IPS-NIHi7 (cell line): ENCODE results near the gene PHAX.
"Not testable (repeated sequence)": the region's sequence is repeated elsewhere in the genome, so short reads cannot be mapped to it uniquely, and the experiment has no call there.

Source experiments
- DNase-seq: peaks from one replicate; pipeline ENCODE4 v3.0.0; 2012; ENCODE audit warnings: mixed read lengths; ENCODE audit errors: extremely low spot score

PHAX gene

DNA sequence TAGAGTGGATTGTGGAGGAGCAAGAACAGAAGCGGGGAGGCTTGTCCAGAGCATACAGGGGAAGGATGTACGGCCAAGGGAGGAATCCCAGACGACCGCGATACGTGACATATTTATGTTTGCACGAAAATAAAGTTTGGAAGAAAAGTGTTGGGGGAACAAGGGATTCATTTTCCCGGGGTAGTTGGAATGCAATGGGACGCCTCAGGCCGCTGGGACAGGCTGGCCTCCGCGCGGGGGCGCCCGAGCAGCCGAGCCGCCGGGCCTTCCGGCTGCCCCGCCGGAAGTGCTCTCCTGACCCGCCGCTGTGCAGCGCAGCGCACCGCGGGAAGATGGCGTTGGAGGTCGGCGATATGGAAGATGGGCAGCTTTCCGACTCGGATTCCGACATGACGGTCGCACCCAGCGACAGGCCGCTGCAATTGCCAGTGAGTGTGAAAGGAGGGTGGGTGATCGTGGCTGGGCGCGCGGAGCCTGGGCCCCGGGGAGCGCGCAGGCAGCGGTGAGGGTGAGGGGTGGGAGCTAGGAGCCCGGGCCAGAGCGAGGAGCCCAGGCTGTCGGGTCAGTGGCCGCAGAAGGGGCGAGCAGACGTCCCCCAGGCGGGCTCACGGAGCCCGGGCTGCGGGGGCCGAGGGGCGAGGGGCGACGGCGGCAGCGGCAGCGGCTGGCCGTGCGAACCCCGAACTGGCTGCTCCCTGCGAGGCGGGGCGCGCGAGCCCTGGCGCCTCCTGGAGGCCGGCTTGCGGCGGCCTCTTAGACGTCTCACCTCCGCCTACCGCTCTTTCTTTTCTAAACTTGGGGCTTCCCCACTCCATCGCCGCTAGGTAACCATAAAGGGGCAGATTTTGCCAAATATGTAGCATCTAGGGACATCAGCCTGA is at the start of gene PHAX:
Gene PHAX, plus strand, starts transcription at position 317 of the 881 bp plus-strand sequence. Its CDS starts 16 bp downstream, at position 333.
- DNase-seq = peak; percentile 89

- DNase-seq = no peak
These were observed 48.1 kb upstream of the PHAX start for GRCh38 chr5:126552614-126553013.

- not testable (repeated sequence) for DNase-seq
These were observed 45.6 kb upstream of the PHAX start for GRCh38 chr5:126555101-126555500.

DNA sequence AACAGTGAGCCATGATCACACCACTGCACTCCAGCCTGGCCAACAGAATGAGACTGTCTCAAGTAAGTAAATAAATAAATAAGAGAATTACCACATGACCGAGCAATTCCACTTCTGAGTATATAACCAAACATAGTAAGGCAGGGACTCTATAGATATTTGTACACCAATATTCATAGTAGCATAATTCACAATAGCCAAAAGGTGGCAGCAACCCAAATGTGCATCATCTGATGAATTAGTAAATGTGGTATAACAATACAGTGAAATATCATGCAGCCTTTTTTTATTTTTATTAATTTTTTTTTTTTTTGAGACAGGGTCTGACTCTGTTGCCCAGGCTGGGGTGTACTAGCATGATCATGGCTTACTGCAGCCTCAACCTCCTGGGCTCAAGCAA is 38.8 kb upstream of the PHAX start:
- no peak for DNase-seq

DNA sequence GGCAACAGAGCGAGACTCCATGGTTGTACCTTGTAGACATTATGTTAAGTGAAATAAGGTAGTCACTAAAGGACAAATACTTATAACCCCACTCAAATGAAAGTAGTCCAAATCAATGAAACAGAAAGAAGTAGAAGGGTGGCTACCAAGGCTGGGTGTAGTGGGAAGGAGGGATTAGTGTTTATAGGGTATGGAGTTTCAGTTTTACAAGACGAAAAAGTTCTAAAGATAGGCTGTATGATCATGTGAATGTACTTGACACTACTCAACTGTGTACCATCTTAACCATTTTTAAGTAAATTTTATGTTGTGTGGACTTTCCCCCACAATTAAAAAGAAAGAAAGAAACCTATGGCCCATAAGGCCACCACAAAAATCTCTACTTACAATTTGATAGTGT is 37.9 kb upstream of the PHAX start:
- DNase-seq = no peak

- peak; percentile 13 for DNase-seq
These were observed 32.5 kb upstream of the PHAX start for GRCh38 chr5:126568206-126568755.

GRCh38 chr5:126575644-126576043 is 25.1 kb upstream of the PHAX start:
- DNase-seq = no peak

GRCh38 chr5:126576974-126577373 is 23.8 kb upstream of the PHAX start:
- DNase-seq = no peak

- no peak for DNase-seq
These were observed 23.3 kb upstream of the PHAX start for GRCh38 chr5:126577415-126577814.

- DNase-seq = no peak
These were observed 21.0 kb upstream of the PHAX start for GRCh38 chr5:126579716-126580115.

GRCh38 chr5:126583761-126584160 is 17.0 kb upstream of the PHAX start:
- DNase-seq = no peak

DNA sequence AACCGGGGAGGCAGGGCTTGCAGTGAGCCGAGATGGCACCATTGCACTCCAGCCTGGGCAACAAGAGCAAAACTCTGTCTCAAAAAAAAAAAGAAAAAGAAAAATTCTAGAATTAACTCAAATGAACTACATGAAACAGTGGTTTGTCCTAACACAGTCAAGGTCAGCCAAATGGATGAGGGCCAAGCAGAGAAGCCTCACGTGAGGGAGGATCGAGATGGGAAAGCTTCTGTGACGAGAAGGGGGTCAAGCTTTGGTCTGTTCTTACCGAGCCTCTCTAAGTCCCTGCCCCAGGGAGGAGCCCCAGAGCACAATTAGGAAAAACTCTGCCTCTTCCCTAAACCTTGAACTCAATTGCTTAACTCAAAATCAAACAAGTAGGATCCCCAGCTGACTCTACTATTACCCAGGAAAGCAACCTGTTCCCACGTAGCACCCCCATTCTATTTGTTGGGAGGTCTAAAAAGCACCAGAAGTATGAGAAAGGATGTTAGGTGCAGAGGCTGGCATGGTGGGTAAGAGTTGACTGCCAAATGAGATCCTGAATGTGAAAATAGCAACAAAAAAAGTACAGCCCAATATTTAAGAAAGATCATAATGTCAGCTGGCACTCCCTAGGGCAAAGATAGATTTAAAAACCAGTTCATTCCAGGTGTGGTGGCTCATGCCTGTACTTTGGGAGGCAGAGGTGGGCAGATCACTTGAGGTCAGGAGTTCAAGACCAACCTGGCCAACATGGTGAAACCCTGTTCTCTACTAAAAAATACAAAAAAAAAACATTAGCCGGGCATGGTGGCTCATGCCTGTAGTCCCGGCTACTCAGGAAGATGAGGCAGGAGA is 13.0 kb upstream of the PHAX start:
- no peak for DNase-seq

- DNase-seq = no peak
These were observed 11.0 kb upstream of the PHAX start for GRCh38 chr5:126589536-126590297.

DNA sequence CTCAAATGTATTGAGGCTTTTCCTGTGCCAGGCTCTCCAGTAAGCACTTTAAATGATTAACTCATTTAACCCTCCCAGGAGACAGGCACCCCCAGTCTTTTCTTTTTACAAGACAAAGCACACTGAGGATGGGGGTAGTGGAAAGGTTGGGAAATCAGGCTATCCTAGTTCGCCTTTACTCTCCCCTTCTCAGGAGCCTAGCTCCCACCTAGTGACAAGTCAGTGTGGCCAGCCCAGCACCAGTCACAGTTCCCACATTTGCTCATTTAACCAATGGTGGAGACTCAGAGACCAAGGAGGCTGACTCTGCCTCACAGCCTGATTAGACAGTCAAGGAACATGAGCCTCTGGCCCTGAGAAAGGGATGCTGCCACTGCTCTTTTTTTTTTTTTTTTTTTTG is 9.2 kb upstream of the PHAX start:
- peak; percentile 50 for DNase-seq

DNA sequence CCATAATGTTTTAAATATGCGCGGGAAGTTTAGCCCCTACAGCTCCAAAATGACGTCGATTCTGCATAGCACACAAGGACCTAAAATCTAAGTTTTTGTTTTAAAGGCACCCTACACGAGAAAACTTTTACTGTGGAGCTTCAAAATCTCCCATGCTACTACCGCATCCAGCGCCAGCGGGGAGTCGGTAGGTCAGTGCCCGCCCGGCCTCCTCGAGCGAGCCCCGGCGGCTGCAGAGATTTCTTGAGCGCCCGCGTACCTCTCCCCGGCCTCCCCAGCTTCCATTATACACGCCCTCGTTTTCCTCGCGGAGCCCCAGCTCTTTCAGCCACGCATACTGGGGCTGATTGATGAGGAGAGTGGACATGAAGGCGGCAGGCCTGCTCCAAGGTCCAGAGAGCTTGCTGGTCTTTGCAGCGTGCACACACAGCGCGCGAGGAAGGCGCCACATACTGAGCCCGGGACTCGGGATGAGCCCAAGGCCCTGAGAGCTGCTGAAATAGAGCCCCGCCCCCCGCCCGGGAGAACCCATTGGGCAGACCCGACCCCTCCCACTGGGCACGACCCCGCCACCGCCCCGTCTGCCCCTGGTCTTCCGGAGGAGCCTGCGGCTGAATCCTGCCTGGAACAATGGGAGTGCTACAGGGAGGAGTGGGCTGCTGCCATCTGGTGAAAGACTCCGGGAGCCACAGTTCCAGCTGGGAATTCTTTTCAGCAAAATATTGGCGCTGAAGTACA is 5.8 kb upstream of the PHAX start, which contains the start of gene ALDH7A1:
Gene ALDH7A1, minus strand, starts transcription at position 472 of the 738 bp plus-strand sequence. Its CDS starts 21 bp downstream, at position 451.
- DNase-seq = peak; percentile 100

DNA sequence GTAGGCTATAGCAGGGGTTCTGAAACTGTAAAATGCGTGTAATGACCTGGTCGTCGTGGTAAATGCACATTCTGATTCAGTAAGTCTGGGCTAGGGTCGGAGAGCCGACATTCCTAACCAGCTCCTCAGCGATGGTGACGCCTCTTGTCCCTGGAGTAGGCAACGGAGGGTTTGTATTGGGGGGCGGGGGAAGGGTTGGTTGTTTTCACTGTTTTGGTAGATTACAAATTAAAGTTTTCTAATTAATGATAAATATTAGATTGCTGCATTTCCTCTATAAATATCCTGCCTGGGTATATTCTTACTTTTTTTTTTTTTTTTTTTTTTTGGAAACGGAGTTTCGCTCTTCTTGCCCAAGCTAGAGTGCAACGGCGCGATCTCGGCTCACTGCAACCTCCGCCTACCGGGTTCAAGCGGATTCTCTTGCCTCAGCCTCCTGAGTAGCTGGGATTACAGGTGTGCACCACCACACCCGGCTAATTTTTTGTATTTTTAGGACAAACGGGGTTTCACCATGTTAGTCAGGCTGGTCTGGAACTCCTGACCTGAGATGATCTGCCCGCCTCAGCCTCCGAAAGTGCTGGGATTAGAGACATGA is 5.2 kb upstream of the PHAX start:
- DNase-seq = no peak

GRCh38 chr5:126597156-126597555 is 3.6 kb upstream of the PHAX start:
- DNase-seq = no peak

DNA sequence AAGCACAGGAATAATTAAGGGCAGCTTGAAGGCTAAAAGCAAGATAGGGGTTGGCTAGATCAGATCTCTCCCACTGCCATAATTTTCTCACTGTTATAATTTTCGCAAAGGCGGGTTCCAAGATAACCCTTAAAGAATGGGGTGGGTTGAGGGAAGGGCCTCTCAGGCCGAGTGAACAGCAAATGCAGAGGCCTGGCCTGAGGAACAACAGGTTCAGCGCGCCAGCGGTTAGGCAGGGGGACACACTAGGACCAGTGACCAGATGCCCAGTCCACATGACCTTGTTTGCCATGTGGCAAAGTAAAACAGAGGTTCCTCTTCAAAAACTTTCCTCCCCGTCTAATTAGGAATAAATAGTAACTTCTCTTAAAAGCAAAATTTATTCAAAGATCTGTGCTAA is 1.2 kb upstream of the PHAX start:
- no peak for DNase-seq

DNA sequence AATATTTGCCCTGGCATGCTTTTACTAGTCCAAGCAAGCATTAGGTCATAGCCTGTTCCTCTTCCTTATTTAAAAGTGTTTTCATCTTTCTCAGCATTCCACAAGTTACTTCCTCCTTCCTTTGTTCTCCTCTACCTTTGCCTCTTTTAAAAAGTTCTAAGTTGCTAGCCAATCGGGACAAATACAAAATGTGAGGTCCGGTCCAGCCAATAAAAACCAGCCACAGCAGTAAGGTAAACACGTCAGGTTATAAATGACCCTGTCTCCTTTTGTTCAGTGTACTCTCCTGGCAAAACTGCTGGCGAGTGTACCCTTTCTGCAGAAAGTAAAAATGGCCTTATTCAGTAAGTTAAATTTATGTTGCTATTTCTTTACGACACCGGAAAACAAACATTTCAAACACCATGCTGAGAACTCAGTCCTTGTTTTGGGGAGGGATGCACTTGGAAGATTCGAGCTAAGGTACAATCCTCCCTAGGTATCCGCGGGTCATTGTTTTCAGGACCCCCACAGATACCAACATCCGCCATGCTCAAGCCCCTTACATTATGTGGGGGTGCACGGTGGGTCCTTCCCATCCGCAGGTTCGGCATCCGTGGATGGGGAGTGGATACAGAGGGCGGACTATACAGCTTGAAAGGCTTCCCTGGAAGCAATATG is 646 bp upstream of the PHAX start:
- not testable (repeated sequence) for DNase-seq
